ENCODE results near the gene YLPM1.

The YLPM1 gene

DNA sequence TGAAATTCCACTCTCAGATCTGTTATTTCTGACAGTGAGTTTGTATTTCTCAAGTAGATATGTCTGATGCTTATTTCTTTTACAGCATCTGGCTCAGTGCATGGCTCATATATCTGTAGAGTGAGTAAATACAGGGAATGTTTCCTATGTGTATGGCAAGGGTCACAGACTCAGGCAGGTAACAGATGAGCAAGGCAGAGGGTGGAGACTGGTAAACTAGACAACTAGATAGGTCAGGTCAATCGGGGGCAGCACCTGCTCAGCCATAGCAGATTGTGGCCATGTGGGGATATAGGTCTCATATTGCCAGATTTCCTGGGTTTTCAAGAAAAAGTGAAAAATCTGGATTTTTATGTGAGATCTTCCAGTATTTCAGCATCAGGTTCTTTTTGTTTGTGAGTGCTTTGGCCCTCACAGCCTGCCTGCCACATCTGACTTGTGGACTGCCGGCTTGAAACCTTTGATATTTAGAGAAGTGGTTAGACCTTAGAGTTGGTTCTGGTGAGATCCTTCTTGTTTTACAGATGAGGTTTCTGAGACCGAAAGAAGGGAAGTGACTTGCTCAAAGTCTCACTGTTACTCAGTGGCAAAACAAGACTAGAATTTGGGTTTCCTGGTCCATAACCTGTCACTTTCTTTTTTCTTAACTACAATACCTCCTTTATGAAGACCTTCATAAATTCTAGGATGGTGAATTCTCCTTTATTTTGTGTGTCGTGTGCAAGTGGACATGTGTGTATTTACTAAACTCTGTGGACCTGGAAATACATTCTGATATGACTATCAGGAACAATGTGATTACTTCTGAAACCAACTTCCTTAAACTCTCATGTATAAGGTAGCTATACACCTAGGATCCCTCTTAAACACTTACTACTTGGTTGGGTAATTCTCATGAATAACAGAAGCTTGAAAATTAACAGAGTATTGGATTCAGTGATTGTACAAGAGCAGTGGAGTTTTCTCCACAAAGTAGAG, 78.4 kb downstream of the YLPM1 start:
- DNase-seq = no peak

GRCh38 chr14:74843653-74844052, 80.5 kb downstream of the YLPM1 start:
- no peak for DNase-seq

- DNase-seq = no peak
Measured at GRCh38 chr14:74846168-74846567, 83.1 kb downstream of the YLPM1 start.

DNA sequence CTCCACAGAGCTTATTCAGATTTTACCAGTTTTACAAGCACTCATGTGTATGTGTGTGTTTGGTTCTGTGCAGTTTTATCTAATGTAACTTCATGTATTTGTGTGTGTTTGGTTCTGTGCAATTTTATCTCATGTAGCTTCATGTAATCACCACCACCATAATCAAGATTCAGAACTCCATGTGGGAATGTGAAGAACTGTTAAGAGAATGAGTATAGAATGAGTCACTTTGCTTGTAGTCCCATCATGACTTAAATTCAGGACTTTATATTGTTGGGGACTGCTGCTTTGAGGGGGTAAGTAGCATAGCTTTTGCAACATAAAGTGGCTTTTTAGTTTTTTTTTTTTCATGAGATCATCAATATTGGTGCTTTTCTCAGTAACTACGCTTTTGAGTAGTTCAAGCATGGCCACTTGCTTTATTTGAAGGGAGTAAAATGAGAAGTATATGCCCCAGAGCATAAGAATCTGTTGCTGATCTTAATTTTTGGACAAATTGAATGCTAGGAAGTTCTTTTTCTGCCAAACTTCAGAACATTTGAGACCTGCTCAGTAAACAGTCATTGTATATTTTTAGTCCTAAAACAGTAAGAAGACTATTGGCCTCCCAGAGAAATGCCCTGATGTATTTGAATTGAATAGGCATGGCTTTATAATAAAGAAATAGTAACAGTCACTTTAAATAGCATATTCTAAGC, 84.0 kb downstream of the YLPM1 start:
- no peak for DNase-seq

- DNase-seq = no peak
Measured at GRCh38 chr14:74848768-74849167, 85.7 kb downstream of the YLPM1 start.

DNA sequence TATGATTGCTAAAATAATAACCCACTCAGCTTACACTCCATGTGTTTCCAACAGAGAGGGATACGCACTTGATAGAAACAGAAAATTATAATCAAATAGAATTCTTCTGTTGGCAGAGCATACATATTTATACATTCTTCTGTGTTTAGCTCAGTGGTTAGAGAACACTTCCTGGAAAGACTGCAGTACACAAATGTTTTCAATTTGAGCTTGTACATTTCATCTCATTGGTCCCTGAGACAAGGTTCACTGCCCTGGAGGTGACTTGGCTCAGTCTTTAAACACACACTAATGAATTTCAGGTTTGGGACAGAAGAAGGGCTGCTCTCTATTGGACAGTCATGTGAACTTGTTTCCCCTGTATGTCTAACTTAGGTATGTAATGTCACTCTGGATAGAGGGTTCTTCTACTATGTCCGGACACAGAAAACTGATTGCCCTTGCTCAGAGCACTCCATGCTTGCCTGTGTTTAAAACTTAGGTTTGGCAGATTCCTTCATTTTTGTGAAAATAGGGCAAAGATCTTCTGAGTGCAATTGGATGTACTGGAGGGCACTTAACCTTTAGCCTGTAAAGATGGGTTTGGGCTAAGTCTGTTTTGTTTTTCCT, 89.9 kb downstream of the YLPM1 start:
- DNase-seq = no peak

GRCh38 chr14:74853581-74853980, 90.5 kb downstream of the YLPM1 start:
- no peak for DNase-seq

DNA sequence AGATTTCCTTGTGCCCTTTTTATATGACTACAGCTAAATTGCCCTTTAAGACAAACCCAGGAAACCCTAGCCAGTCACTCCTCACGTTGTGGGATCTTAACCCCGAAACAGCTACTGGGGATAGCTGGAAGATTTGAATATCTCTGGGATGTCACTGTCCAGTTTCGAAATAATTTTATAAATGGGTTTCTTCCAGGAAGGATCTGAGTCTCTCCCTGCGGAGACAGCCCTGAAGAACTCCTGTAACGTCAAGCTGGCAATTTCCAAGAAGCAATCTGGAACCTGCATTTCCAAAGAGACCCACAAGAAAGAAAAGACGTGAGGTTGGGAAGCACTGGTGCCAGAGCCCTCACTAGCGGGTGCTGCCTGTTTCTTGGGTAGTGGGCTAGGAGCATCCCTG, 91.9 kb downstream of the YLPM1 start:
- DNase-seq = no peak

GRCh38 chr14:74855945-74856344, 92.8 kb downstream of the YLPM1 start:
- DNase-seq = no peak

DNA sequence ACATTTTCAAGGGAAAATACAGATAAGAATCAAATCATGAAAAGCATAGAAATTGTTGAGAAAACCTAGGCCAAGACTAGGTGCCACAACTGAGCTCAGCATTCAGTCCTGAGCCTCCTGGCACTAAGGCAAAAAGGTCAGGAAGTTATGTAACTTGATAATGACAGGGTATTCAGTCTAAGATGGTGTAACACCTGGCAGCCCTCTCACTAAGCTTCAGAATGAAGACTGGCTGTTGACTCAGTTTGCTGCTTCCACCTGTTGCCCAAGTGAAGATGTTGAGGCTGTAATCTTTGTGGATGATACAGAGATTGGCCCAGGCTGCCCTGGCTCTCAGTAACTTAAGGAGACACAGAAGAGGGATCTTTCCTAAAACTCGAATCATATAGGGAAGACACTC, 93.2 kb downstream of the YLPM1 start:
- no peak for DNase-seq

DNA sequence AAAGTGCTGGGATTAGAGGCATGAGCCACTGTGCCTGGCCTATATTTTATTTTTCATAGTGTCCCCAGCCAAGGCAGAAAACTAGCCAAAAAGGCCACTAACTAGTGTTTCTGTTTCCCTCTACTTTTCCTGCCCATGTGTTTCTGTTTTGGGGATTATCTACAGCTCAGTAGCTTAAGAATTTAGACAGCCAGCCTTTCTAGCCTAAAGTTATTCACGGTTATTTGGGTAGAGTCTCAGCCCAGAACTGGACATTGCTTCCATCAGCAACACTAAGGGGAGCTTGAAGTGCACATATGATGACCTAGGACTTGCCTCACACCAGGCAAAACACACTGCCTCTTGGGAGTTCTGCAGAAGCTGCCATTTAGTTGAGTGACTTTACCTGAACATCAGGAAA, 94.9 kb downstream of the YLPM1 start:
- DNase-seq = no peak

DNA sequence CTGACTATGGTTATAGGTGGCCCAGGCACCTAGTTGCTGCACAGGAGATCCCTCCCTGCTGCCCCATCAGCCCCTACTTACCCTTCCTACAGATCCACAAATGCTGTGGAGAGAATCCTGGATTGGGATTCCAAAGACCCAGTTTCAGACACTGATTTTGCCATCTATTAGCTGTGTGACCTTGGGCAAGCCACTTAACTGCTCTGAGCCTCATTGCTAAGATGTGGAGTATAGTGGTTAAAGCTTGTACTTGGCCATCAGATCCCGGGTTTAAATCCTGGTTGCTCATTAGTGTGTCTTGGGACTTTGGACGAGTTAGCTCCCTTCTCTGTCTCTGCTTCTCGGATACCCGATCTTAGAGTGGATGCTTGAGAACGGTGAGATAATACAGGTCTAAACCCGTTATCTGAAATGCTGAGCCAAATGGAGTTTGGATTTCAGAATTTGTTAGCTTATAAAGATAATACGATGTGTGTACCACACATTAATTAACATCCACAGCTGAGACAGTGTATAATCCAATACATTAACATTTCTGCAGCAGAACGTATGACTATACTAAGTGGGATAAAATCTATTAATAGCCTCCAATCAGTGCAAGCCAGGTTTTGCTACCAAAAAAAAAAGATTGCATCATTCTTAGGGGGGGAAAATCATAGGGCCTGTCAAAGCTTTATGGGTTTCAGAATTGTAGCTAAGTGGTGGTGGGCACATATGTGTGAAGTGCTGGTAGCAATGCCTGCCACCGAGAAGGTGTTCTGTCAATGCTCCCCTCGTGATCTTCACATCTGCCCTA, 96.8 kb downstream of the YLPM1 start:
- DNase-seq = no peak

DNA sequence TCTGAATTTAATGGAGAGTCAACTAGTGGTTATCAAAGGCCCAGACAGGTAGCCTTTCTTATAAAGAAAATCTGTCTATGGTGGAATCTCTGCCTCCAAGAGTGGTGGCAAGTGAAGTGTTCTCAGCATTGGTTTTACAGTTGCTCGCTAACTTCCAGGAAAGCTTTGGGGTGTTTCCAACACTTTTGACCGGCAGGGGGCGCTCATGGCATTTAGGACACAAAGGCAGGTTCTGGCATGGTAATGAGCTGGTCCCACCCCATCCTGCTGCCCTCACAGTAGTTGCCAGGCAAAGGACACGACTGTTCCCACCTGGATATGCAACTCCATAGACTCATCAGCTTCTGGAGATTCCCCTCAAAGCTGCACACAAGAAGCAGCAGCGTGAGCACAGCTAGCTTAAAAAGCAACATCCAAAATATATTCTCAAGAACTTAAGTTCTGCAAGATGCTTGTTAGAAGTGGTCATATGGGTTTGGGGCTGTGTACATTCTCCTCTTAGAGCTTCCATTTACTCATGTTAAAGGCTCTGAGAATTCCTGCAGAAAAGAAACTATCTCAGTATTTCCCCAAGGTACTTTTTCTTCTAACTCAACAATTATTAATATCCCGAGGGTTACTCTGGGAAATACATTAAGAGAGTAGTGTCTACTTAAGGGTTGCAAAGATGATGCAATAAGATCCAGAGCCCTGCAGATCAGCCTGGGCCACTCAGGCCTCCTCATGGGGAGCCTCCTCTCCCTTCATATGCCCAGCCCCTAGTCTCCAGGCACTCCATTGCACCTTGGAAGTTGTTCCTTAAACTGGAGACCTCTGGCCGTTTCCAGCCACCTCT, 98.0 kb downstream of the YLPM1 start:
- DNase-seq = peak; percentile 82

DNA sequence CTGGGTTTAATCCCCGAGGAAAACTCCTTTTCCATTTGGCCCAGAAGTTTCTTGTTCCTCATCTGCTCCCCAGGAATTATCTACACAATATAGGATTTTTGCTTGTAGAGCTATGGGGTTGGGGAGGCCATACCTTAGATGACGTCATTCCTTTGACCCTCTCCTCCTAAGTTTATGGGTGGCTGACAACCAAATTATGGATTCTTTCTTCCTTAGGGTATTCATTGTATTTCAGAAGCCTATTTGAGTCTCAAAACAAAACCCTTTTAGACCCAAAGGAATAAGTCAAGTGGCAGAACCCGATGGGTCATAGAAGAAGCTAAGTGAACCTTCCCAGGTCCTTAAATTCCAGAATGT, 98.6 kb downstream of the YLPM1 start:
- DNase-seq = no peak

- no peak for DNase-seq
Measured at GRCh38 chr14:74863274-74863673, 100.2 kb downstream of the YLPM1 start.

- no peak for DNase-seq
Measured at GRCh38 chr14:74864198-74864597, 101.1 kb downstream of the YLPM1 start.

DNA sequence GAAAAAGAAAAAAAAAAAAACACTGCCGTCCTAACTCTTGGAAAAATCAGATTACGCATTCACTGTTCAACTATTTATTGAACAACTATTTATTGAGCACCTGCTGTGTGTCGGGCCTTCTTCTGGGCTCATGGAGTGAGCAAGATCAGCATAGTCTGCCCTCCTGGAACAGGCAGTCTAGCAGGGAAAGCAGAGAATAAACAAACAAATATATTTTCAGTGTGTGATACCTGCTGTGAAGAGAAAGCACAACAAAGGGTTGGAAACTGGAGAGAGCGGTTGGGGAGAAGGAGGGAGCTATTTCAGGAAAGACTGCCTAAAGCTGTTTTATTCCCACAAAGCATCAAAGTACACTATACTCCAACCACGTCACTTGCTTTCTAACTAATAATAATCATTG, 102.0 kb downstream of the YLPM1 start:
- DNase-seq = no peak

DNA sequence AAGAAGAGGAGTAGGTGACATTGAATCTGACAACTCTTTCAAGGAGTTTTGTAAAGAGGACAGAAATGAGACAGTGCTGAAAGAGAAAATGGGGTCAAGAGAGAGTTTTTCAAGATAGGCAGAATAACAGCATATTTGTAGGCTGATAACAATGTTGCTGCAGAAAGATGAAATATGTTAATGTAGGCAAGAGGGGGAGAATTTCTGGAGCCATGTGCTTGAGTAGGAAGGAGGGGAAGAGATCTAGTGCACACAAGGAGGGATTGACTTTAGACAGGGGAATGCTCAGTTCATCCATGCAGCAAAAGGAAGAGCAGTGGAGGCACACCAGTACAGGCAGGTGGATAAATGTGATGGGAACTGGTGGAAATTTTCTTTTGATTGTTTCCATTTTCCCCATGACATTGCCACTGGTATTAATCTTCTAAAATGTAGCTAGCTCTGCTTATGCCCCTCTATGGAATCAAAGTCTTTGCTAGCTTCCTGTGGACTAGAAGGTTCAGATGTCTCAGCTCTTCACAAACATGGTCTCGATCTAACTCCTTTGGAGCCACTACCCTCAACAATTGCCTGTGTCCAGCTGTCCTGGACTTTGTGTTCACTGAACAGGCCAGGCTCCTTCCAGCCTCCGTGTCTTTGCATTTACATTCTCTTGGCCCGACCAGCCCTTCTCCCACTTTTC, 103.7 kb downstream of the YLPM1 start:
- no peak for DNase-seq

- DNase-seq = no peak
Measured at GRCh38 chr14:74867673-74868072, 104.6 kb downstream of the YLPM1 start.

DNA sequence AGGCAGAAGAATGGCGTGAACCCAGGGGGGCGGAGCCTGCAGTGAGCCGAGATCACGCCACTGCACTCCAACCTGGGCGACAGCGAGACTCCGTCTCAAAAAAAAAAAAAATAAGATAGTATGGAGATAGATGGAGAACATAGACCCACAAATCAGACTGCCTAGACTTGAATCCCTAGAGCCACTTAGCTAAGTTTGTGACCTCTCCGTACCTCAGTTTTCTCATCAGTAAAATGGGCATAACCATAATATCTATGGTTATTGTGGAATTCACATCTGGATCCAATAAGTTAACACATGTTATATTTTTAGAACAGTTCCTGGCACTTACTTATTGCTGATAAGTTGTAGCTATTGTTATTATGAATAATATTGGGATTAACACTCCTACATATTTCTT, 105.6 kb downstream of the YLPM1 start:
- no peak for DNase-seq

DNA sequence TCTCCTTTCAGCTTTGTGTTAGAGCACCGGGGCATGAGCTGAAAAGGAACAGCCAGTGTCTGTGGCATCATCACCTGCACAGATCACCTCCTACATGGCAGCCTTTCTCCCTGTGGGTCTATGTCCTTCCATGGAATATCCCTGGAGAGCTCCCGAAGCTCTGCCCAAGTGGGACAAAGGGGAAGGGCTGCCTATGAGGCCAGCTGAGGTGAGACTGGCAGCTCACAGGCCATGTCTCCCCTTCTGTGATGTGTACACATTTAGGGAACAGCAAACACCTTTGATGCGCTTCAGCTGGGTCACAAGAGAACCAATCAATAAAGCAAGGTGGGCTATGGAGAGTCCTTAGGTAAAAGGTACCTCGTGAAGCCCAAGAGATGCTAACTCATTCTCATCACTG, 108.7 kb downstream of the YLPM1 start:
- DNase-seq = no peak

GRCh38 chr14:74875204-74875603, 112.1 kb downstream of the YLPM1 start:
- no peak for DNase-seq
